OCI-M2 (cell line): ENCODE data around the gene KIRREL1.
A peak's percentile ranks its signal among the peaks of the same experiment; 100 is the strongest.

Experiments
- DNase-seq: peaks from one replicate; lab custom pipeline; 2025; ENCODE audit not compliant: unreplicated experiment; lab: John Stamatoyannopoulos, UW

Gene KIRREL1

DNA sequence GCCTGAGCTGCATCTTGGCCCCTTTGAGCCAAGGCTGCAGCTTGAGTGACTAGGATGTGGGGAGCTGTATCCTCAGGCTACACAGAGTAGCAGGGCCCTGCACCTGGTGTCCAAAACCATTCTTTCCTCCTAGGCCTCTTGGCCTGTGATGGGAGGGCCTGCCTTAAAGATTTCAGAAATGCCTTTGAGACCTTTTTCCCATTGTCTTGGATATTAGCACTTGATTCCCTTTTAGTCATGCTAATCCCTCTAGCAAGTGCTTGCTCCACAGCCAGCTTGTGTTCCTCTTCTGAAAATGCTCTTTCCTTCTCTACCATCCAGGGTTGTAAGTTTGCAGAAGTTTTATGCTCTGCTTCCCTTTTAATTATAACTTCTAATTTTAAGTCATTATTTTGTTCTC, 21.7 kb upstream of the KIRREL1 start:
- DNase-seq = no peak

GRCh38 chr1:157975228-157975950, 18.1 kb upstream of the KIRREL1 start:
- no peak for DNase-seq

DNA sequence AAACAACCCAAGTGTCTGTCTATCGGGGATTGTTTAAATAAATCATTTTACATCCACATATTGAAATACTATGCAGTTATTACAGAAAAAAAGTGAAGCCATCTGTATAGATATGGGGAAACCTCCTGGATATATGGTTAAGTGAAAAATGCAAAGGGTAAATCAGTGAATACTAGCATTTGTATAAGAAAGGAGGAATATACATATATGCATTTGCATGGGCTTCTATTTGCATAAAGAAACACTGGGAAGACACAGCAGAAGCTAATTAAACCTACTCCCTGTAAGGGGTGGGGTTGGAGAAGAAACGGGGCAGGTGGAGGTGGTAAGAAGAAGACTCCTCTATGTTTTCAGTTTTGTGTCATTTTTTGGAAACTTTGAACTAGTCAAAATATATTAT, 16.6 kb upstream of the KIRREL1 start:
- DNase-seq = no peak

- DNase-seq = no peak
Measured at GRCh38 chr1:157978586-157979403, 14.7 kb upstream of the KIRREL1 start.

- DNase-seq = no peak
Measured at GRCh38 chr1:157982136-157982535, 11.3 kb upstream of the KIRREL1 start.

- no peak for DNase-seq
Measured at GRCh38 chr1:157983787-157984186, 9.7 kb upstream of the KIRREL1 start.

- DNase-seq = no peak
Measured at GRCh38 chr1:157984469-157984868, 9.0 kb upstream of the KIRREL1 start.

- DNase-seq = no peak
Measured at GRCh38 chr1:157985473-157985872, 8.0 kb upstream of the KIRREL1 start.

GRCh38 chr1:157988002-157988401, 5.4 kb upstream of the KIRREL1 start:
- DNase-seq = no peak

- peak; percentile 22 for DNase-seq
Measured at GRCh38 chr1:157992031-157992832, 1.2 kb upstream of the KIRREL1 start.

- no peak for DNase-seq
Measured at GRCh38 chr1:157992833-157993146, 655 bp upstream of the KIRREL1 start.

GRCh38 chr1:157993918-157994605, 617 bp downstream of the KIRREL1 start:
- DNase-seq = no peak

DNA sequence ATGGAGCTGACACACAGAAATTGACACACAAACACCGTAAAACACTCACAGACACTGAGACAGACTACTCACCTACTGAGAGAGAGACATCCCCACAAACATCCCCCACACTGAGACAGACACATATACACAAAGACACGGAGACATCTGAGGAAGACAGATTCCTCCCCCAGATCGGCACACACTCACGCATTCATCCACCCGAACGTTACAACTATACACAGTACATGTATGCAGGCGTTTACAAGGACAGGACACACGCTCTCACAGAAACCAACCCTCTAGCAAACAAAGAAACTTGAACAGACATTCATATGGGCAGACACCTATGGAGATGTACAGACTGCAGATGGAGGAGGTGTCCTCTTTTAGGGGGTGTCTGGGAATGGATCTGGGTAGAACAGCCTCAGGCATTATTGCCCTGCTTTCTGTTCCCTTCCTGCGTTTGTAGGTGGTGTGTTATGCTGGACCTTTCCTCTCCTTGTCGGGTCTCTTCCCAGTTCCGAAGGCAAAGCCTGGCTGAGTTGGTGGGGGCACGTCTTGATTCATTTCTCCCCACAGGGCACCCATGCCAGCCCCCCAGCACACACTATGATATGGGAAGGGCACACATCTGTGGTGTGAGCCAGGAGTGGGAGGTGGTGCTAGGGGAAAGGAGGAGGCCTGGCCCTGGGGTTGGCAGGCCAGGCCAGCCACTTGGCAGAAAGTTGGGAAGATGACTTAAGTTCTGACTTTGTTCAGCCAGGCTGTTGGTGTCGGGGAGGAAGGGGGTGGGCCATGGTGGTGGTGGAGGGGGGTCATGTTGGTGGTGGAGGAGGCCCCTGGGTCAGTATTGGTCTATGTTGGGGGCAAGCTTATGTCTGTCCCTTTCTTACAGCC, 1.5 kb downstream of the KIRREL1 start:
- no peak for DNase-seq

DNA sequence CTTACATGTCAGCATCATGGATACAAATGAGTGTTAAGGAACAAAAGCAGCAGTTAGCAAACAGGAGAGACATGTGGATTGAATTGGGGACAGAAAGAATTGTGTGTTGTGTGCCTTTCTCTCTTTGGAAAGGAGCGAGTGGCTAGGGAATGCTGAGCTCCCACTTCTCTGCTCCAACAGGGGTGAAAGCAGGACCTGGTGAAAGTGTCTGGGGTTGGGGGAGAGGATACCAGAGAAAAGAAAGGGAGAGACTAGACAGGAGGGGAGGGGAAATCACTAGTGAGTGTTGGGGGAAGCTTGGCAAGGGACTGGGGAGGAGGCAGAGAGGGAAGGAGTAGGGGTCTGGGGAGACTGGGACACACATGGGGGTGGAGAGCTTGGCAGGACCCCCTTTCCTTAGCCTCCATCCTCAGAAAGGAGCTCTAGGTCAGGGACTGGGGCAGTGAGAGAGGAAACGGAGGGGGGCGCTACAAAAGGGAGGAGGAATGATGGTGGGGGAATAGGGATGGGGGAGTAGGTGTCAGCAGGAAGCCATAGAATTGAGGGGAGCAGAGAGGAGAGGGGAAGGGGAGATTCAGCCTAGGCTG, 2.2 kb downstream of the KIRREL1 start:
- DNase-seq = no peak

GRCh38 chr1:157996433-157996832, 3.0 kb downstream of the KIRREL1 start:
- DNase-seq = no peak

- DNase-seq = no peak
Measured at GRCh38 chr1:158000507-158000906, 7.1 kb downstream of the KIRREL1 start.

GRCh38 chr1:158002022-158002630, 8.7 kb downstream of the KIRREL1 start:
- no peak for DNase-seq

- no peak for DNase-seq
Measured at GRCh38 chr1:158002631-158003405, 9.4 kb downstream of the KIRREL1 start.

GRCh38 chr1:158003406-158003800, 10.0 kb downstream of the KIRREL1 start:
- no peak for DNase-seq
